Esophagus squamous epithelium (tissue), 5 donors: ENCODE results near the gene MICAL2. TPM values are rescaled to one million over a fixed set of nuclear protein-coding genes. Genes with fewer than 3 reads are reported as not detected.

Experiments used
- DNase-seq: peaks from one replicate; lab custom pipeline; 2025; lab: John Stamatoyannopoulos, UW
- H3K27ac ChIP-seq, 4 donors: fragments of 200-600 bp; sonication (generic); one replicate each; pipeline ENCODE4 v1.5.1; 2016 to 2019; ENCODE audit warnings: mild to moderate bottlenecking in 1 of 4
- H3K27me3 ChIP-seq, 4 donors: fragments of 200-600 bp; sonication (generic); 1 replicate in 3 of 4; 2 replicates in 1 of 4; pipeline versions ENCODE4 v1.5.1 to v1.6.0; 2017 to 2021; ENCODE audit warnings: antibody characterized with exemption in 1 of 4
- H3K36me3 ChIP-seq, 3 donors: fragments of 200-600 bp; sonication (generic); one replicate each; pipeline ENCODE4 v1.5.1; 2016 to 2019
- H3K4me1 ChIP-seq, 3 donors: fragments of 200-600 bp; sonication (generic); one replicate each; pipeline ENCODE4 v1.5.1; 2017 to 2019
- H3K4me3 ChIP-seq, 4 donors: fragments of 200-600 bp; sonication (generic); 1 replicate in 3 of 4; 2 replicates in 1 of 4; pipeline ENCODE4 v1.5.1; 2016 to 2019; ENCODE audit warnings: mild to moderate bottlenecking in 2 of 4, moderate library complexity in 1 of 4
- H3K9me3 ChIP-seq, 3 donors: fragments of 200-600 bp; sonication (generic); one replicate each; pipeline ENCODE4 v1.5.1; 2016 to 2019
- POLR2A ChIP-seq, 4 donors: fragments of 450-650 bp; IDR thresholded peaks; one replicate each; pipeline ENCODE4 v1.6.1; 2017; ENCODE audit warnings: antibody characterized with exemption in 4 of 4, mild to moderate bottlenecking in 4 of 4, moderate library complexity in 3 of 4
- WGBS, 2 donors: methylation state at CpG; one replicate each; pipeline ENCODE4 v1.1.5; 2018; 5-methylcytosine and 5-hydroxymethylcytosine counted together
- intact Hi-C: fragments of 100-400 bp; cut with DNase I; formaldehyde crosslinking; loops from one replicate; pipeline ENCODE4 v1.15.0; 2022
- total RNA-seq, 4 donors: library from RNA; depleted of rRNA; stranded (reverse); fragments of >200 nt; gene quantifications; one replicate each; pipeline ENCODE4 v1.1.0, GENCODE V29; 2016
- TF ChIP-seq, protein P1 (sequence below), 6 experiments: fragments of 450-650 bp in 4 of 6; fragments of 200-600 bp in 2 of 6; sonication (generic) in 2 of 6; IDR thresholded peaks; one replicate each; pipeline ENCODE4 v1.5.1; 2016 to 2019; ENCODE audit warnings: antibody characterized with exemption in 6 of 6, mild to moderate bottlenecking in 4 of 6, moderate library complexity in 4 of 6
- donor health status: DM: yes; HTN: yes; CAD: no.

The MICAL2 gene
- total RNA-seq, 4 donors from 2014 or later: 10.1 to 49.0 (median 19.8) TPM

DNA sequence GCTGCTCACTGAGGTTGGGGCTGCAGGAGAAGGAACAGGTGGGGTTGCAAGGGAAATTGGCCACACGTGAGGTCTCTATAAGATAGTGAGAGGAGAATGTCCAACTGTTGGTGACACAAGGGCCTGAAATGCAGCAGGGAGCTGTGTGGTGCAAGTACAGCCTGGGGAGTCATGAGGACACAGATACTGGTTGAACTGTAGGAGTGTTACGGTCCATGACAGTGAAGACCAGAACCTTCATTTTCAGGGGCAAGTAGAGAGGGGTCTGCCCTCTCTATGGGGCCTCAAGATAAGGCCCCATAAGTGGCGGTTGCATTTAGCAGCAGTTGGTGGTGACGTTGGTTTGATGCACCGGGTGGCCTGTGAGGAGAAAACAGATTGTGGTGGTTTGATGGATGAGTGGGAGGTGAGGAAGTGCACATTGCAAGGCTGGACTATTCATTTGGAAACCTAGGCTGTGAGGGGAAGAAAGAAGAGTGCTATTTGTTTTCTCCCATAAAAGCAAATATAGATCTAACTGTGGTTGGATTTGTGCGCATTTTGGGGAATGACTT, 39.4 kb downstream of the MICAL2 start:
- WGBS, 2 donors: 69 to 83% methylated on average over 6 of the region's 6 CpGs
- Histone ChIP-seq H3K4me1 (no peaks in the 10 kb centered on the region), H3K27me3 (no peaks in the 10 kb centered on the region), H3K36me3 (no peaks in the 10 kb centered on the region), H3K9me3 (no peaks in the 10 kb centered on the region), H3K27ac (no peak overlapping the region), H3K4me3 (no peak overlapping the region)
- DNase-seq: no peak
- intact Hi-C loops: no loop called here
- TF ChIP-seq POLR2A (IDR thresholded peaks at IDR 0.05): no peak
- TF ChIP-seq, protein P1, sequence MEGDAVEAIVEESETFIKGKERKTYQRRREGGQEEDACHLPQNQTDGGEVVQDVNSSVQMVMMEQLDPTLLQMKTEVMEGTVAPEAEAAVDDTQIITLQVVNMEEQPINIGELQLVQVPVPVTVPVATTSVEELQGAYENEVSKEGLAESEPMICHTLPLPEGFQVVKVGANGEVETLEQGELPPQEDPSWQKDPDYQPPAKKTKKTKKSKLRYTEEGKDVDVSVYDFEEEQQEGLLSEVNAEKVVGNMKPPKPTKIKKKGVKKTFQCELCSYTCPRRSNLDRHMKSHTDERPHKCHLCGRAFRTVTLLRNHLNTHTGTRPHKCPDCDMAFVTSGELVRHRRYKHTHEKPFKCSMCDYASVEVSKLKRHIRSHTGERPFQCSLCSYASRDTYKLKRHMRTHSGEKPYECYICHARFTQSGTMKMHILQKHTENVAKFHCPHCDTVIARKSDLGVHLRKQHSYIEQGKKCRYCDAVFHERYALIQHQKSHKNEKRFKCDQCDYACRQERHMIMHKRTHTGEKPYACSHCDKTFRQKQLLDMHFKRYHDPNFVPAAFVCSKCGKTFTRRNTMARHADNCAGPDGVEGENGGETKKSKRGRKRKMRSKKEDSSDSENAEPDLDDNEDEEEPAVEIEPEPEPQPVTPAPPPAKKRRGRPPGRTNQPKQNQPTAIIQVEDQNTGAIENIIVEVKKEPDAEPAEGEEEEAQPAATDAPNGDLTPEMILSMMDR (IDR thresholded peaks at IDR 0.05): no peak

DNA sequence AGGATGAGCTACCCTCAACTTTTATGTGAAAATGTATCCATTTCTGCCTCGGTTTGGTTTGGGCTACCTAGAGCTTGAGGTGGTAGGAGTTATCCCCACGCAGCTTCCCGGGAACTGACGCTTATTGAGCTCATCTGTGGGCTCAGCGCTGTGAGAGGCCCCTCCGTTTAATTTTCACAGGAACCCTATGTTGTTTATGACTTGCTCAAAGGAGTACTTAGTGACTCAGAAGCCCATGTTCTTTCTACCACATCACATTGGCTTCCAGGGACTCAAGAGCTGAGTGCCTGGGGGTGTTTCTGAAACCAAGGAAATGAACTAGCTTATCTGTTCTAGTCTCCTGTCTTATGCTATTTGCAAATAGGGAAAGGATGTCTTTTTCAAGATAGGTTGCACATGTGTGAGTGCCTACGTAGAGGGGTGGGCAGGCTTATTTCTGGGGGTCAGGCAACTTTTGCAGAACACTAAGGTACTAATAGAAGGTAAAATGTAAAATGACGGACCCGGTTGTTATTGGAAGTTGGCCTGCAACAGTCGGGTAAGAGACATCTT, 40.5 kb downstream of the MICAL2 start:
- no peak for DNase-seq
- 75 to 80% methylated on average over 10 of the region's 10 CpGs for WGBS, 2 donors
- no peaks in the 10 kb centered on the region for H3K27me3 ChIP-seq
- H3K27ac ChIP-seq: no peak overlapping the region
- no peaks in the 10 kb centered on the region for H3K36me3 ChIP-seq
- H3K4me1 ChIP-seq: no peaks in the 10 kb centered on the region
- H3K9me3 ChIP-seq: no peaks in the 10 kb centered on the region
- intact Hi-C loops: no loop called here
- TF ChIP-seq, protein P1 (IDR thresholded peaks at IDR 0.05): no peak
- TF ChIP-seq POLR2A (IDR thresholded peaks at IDR 0.05): no peak
- H3K4me3 ChIP-seq: no peak overlapping the region

DNA sequence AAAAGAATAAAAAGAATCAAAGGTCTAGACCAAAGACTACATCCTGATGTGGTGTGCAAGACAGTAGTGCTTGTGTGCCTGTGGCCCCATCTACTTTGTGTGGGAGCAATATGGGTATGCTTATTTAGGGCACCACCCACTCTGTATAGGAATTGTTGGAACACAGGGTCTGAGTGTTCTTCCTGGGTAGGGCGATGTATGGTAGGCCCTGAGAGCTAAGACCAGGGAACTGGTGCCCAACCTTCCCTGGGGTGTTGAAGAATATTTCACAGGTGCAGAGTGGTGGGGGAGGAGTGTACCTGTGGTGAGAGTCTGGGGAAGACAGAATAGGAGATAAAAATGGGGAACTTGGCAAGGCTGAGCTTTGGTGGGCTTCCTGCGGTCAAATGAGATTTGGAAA, 41.9 kb downstream of the MICAL2 start:
- Histone ChIP-seq H3K36me3 (no peaks in the 10 kb centered on the region), H3K4me3 (no peak overlapping the region), H3K4me1 (peaks cover 0 to 11% (median 10%) of the 10 kb centered on the region in 3 donors), H3K9me3 (no peaks in the 10 kb centered on the region), H3K27me3 (no peaks in the 10 kb centered on the region), H3K27ac (no peak overlapping the region)
- 88 to 91% methylated on average over 2 of the region's 2 CpGs for WGBS, 2 donors
- DNase-seq: no peak
- intact Hi-C loops: no loop called here
- TF ChIP-seq, protein P1 (IDR thresholded peaks at IDR 0.05): no peak
- no peak for TF ChIP-seq POLR2A (IDR thresholded peaks at IDR 0.05)

DNA sequence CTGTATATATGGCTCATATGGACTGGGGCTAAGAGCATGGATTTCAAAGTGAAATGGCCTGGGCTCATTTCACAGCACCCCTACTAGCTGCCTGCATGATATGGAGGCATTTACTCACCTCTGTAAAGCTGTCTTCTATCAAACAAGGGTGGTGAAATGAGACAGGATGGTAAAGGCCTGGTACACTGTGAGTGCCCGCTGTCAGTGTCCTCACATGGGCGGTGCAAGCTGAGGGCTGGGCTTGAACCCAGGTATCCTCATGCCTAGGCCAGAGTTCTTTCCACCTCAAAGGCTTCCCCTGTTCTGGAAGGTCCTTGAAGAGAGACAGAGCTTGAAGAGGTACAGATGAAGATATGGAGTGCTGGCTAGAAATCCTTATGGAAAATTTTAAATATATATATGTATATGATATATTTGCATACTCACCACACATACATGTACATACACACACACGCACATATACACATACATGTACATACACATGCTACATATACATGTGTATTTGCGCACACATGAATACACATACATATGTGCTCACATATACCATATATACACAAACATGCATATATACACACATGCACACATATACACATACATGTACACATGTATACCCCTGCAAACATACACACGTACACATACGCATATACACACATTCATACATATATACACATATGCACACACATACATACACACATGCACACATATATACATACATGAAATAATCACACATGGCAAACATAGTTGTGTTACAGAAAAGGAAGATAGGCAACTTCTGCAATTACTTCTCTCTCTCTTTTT, 44.7 kb downstream of the MICAL2 start:
- Histone ChIP-seq H3K27me3 (no peaks in the 10 kb centered on the region), H3K27ac (no peak overlapping the region), H3K4me1 (peaks cover 0 to 33% (median 28%) of the 10 kb centered on the region in 3 donors), H3K4me3 (no peak overlapping the region), H3K36me3 (no peaks in the 10 kb centered on the region), H3K9me3 (no peaks in the 10 kb centered on the region)
- intact Hi-C loops: no loop called here
- TF ChIP-seq, protein P1 (IDR thresholded peaks at IDR 0.05): no peak
- TF ChIP-seq POLR2A (IDR thresholded peaks at IDR 0.05): no peak
- 92 to 97% methylated on average over 5 to 6 of the region's 6 CpGs for WGBS, 2 donors
- DNase-seq: no peak

DNA sequence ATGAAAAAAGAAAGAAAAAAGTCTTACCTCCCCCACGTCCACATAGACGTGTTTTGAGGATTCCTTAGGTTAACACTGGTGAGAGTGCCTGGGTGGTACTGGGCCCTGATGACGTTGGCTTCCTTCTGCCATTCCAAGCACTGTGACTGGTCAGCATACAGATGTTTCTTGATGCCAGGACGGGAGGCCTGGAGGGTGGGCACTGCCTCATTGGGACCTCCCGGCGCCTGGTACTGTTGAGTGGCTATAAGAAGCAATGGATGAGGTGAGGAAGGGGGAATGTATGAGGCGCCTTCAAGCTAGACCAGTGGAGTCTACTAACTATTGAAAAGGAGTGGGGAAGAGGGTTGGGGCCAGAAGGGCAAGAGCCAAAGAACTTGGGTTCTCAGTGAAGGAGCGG, 45.3 kb downstream of the MICAL2 start:
- no peak for DNase-seq
- peaks cover 0 to 39% (median 31%) of the 10 kb centered on the region in 3 donors for H3K4me1 ChIP-seq
- H3K27me3 ChIP-seq: no peaks in the 10 kb centered on the region
- TF ChIP-seq, protein P1 (IDR thresholded peaks at IDR 0.05): no peak
- TF ChIP-seq POLR2A (IDR thresholded peaks at IDR 0.05): no peak
- no peaks in the 10 kb centered on the region for H3K9me3 ChIP-seq
- 93 to 96% methylated on average over 5 to 8 of the region's 8 CpGs for WGBS, 2 donors
- no peaks in the 10 kb centered on the region for H3K36me3 ChIP-seq
- H3K4me3 ChIP-seq: no peak overlapping the region
- peak overlapping the region in 3 of 4 donors; percentile 74 to 84 (median 78) for H3K27ac ChIP-seq
- intact Hi-C loops: no loop called here
